ENCODE measurements around the gene PIAS1.
"Not testable (repeated sequence)": the region's sequence is repeated elsewhere in the genome, so short reads cannot be mapped to it uniquely, and the experiment has no call there.

Gene PIAS1

GRCh38 chr15:68129072-68129471 lies 75.0 kb downstream of the PIAS1 start:
- no peak for DNase-seq

- DNase-seq, result no peak
These were observed 76.7 kb downstream of the PIAS1 start for GRCh38 chr15:68130851-68131250.

- no peak for DNase-seq
These were observed 83.0 kb downstream of the PIAS1 start for GRCh38 chr15:68137096-68137495.

- DNase-seq, result no peak
These were observed 89.0 kb downstream of the PIAS1 start for GRCh38 chr15:68143129-68143528.

- DNase-seq, result no peak
These were observed 89.7 kb downstream of the PIAS1 start for GRCh38 chr15:68143785-68144184.

- no peak for DNase-seq
These were observed 91.6 kb downstream of the PIAS1 start for GRCh38 chr15:68145706-68146105.

- DNase-seq, result no peak
These were observed 93.9 kb downstream of the PIAS1 start for GRCh38 chr15:68148039-68148438.

- DNase-seq, result no peak
These were observed 94.9 kb downstream of the PIAS1 start for GRCh38 chr15:68149059-68149458.

GRCh38 chr15:68150187-68150586 lies 96.1 kb downstream of the PIAS1 start:
- DNase-seq, result no peak

- no peak for DNase-seq
These were observed 97.2 kb downstream of the PIAS1 start for GRCh38 chr15:68151277-68151676.

GRCh38 chr15:68152342-68152741 lies 98.2 kb downstream of the PIAS1 start:
- no peak for DNase-seq

- DNase-seq, result peak; percentile 17
These were observed 100.9 kb downstream of the PIAS1 start for GRCh38 chr15:68154923-68155559.

GRCh38 chr15:68157074-68157473 lies 103.0 kb downstream of the PIAS1 start:
- DNase-seq, result no peak

GRCh38 chr15:68158046-68158628 lies 104.0 kb downstream of the PIAS1 start:
- no peak for DNase-seq

GRCh38 chr15:68163191-68163590 lies 109.1 kb downstream of the PIAS1 start:
- no peak for DNase-seq

GRCh38 chr15:68166847-68167246 lies 112.7 kb downstream of the PIAS1 start:
- DNase-seq, result no peak

- not testable (repeated sequence) for DNase-seq
These were observed 117.9 kb downstream of the PIAS1 start for GRCh38 chr15:68172037-68172436.

- DNase-seq, result no peak
These were observed 119.0 kb downstream of the PIAS1 start for GRCh38 chr15:68173119-68173518.

GRCh38 chr15:68175526-68175925 lies 121.4 kb downstream of the PIAS1 start:
- no peak for DNase-seq

- DNase-seq, result no peak
These were observed 122.5 kb downstream of the PIAS1 start for GRCh38 chr15:68176601-68177000.

GRCh38 chr15:68177742-68178141 lies 123.6 kb downstream of the PIAS1 start:
- no peak for DNase-seq

GRCh38 chr15:68183616-68184315 lies 129.7 kb downstream of the PIAS1 start:
- no peak for DNase-seq

GRCh38 chr15:68184616-68185480 lies 130.7 kb downstream of the PIAS1 start:
- no peak for DNase-seq
